Gastrocnemius medialis (tissue), 4 donors: Measurements from ENCODE around the gene METAP1D. TPM values are rescaled to one million over a fixed set of nuclear protein-coding genes. Genes with fewer than 3 reads are reported as not detected.

ENCODE experiments used
- ATAC-seq, 2 donors: fragments of 150-250 bp; one replicate each; pipeline ENCODE4 v1.9.1; 2016
- DNase-seq, 2 donors: peaks; one replicate each; pipeline ENCODE4 v3.0.0-alpha.2; 2019
- H3K27ac ChIP-seq, 4 donors: fragments of 200-600 bp; sonication (generic); 1 replicate in 1 of 4; 2 replicates in 3 of 4; pipeline ENCODE4 v1.5.1; 2016 to 2018; ENCODE audit warnings: mild to moderate bottlenecking in 2 of 4, moderate library complexity in 1 of 4
- H3K27me3 ChIP-seq, 3 donors: fragments of 200-600 bp; sonication (generic) in 2 of 3; 1 replicate in 1 of 3; 2 replicates in 2 of 3; pipeline versions ENCODE4 v1.5.1 to v1.6.0; 2016 to 2019; ENCODE audit warnings: mild to moderate bottlenecking in 1 of 3, moderate library complexity in 1 of 3
- H3K36me3 ChIP-seq, 2 donors: fragments of 200-600 bp; sonication (generic) in 1 of 2; one replicate each; pipeline ENCODE4 v1.5.1; 2017 to 2018
- H3K4me1 ChIP-seq, 2 donors: fragments of 200-600 bp; sonication (generic) in 1 of 2; one replicate each; pipeline ENCODE4 v1.5.1; 2016 to 2017; ENCODE audit warnings: mild to moderate bottlenecking in 2 of 2
- H3K4me3 ChIP-seq, 4 donors: fragments of 200-600 bp; sonication (generic) in 3 of 4; 1 replicate in 1 of 4; 2 replicates in 3 of 4; pipeline ENCODE4 v1.5.1; 2016 to 2019; ENCODE audit warnings: mild to moderate bottlenecking in 2 of 4
- H3K9me3 ChIP-seq, 3 donors: fragments of 200-600 bp; sonication (generic) in 2 of 3; 1 replicate in 1 of 3; 2 replicates in 2 of 3; pipeline ENCODE4 v1.5.1; 2016 to 2019
- POLR2A ChIP-seq, 2 donors: fragments of 450-650 bp; IDR thresholded peaks; one replicate each; pipeline ENCODE4 v1.6.1; 2017; ENCODE audit warnings: antibody characterized with exemption in 2 of 2, mild to moderate bottlenecking in 2 of 2, moderate library complexity in 2 of 2
- in situ Hi-C, 4 donors: fragments of 200-750 bp; cut with MboI; loops; one replicate each; pipeline versions ENCODE4 v1.15.0 to v1.8.0; 2017; ENCODE audit warnings: low sequenced_read_pairs in 4 of 4
- intact Hi-C: fragments of 100-400 bp; cut with DNase I; formaldehyde crosslinking; loops from one replicate; pipeline ENCODE4 v1.15.1; 2023; ENCODE audit warnings: low total_unique reads
- total RNA-seq, 4 donors: library from RNA; depleted of rRNA; stranded (reverse); fragments of >200 nt; gene quantifications; one replicate each; pipeline versions ENCODE4 v1.1.0 to v1.2.3, GENCODE V29; 2016
- TF ChIP-seq, protein P1 (sequence below), 5 experiments: fragments of 450-650 bp in 3 of 5; fragments of 200-600 bp in 2 of 5; sonication (generic) in 2 of 5; IDR thresholded peaks in 4 of 5; conservative IDR thresholded peaks in 1 of 5; 1 replicate in 4 of 5; 2 replicates in 1 of 5; pipeline ENCODE4 v1.5.1; 2016 to 2019; ENCODE audit warnings: antibody characterized with exemption in 5 of 5, mild to moderate bottlenecking in 3 of 5, moderate library complexity in 3 of 5

Gene METAP1D
- total RNA-seq, 4 donors from 2014 or later = 4.3 to 14.3 (median 9.7) TPM

DNA sequence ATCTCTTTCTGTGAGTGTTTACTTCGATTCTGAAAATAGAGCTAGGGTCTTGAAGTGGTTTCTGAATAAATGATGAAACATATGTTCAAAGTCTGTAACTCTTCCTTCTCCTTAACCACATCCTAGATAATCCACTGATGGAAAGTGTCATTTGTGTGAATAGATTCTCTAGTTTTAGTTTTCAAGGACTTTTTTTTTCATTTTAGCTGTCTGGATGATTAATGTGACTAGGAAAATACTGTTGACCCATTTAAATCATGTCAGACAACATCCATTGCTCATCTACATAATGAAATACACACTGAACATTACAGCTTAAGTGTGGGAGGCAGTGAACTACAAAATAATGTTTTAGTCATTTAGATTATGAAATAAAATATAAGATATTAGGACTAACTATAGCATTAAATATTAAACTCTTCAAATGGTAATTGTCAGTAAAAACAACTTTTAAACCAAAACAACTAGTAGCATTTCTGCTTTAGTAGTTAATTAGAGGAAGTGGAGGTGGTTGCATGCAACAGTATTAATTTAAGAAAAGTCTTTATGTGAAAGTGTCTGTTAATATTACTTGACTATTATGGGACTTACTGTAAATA lies 46.4 kb downstream of the METAP1D start:
- Histone ChIP-seq H3K4me3 (no peak overlapping the region), H3K36me3 (no peaks in the 10 kb centered on the region), H3K27me3 (no peaks in the 10 kb centered on the region), H3K27ac (no peak overlapping the region), H3K9me3 (no peaks in the 10 kb centered on the region), H3K4me1 (no peaks in the 10 kb centered on the region)
- no peak for TF ChIP-seq POLR2A (IDR thresholded peaks at IDR 0.05)
- TF ChIP-seq, protein P1, sequence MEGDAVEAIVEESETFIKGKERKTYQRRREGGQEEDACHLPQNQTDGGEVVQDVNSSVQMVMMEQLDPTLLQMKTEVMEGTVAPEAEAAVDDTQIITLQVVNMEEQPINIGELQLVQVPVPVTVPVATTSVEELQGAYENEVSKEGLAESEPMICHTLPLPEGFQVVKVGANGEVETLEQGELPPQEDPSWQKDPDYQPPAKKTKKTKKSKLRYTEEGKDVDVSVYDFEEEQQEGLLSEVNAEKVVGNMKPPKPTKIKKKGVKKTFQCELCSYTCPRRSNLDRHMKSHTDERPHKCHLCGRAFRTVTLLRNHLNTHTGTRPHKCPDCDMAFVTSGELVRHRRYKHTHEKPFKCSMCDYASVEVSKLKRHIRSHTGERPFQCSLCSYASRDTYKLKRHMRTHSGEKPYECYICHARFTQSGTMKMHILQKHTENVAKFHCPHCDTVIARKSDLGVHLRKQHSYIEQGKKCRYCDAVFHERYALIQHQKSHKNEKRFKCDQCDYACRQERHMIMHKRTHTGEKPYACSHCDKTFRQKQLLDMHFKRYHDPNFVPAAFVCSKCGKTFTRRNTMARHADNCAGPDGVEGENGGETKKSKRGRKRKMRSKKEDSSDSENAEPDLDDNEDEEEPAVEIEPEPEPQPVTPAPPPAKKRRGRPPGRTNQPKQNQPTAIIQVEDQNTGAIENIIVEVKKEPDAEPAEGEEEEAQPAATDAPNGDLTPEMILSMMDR (IDR thresholded peaks at IDR 0.05 in 4 of 5, conservative IDR thresholded peaks at IDR 0.05 in 1 of 5) = no peak
- intact Hi-C loops (no loop called here), in situ Hi-C loops (no loop called here)
- DNase-seq (no peak), ATAC-seq (no peak)

DNA sequence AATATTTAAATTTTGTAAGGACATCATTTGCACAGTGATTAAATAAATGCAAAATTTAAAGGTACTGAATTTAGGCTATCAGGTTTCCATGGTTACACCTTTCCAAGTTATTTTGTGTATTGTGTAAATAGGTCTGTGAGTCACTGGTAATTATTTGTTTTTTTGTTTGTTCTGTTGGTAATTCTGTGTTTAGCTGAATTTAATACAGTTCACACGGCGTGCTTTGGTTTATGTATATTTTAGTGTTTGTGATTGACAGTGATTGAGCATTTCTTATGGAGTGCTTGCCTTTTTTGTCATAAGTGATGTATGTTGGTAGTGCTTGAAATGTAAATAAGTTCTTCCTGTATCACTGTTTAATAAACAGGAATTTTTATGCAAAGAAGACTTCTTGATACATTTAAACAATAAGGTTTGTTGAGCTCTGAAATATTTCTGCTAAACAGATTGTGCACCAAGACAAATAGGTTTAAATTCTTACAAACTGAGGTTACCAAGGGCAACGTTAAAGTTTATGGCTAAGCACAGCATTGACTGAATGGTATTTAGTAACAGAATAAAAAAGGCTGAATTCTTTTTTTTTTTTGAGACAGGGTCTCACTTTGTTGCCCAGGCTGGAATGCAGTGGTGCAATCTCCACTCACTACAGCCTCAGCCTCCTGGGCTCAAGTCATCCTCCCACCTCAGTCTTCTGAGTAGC lies 47.3 kb downstream of the METAP1D start:
- H3K27ac ChIP-seq = no peak overlapping the region
- no peak for TF ChIP-seq POLR2A (IDR thresholded peaks at IDR 0.05)
- TF ChIP-seq, protein P1 (IDR thresholded peaks at IDR 0.05 in 4 of 5, conservative IDR thresholded peaks at IDR 0.05 in 1 of 5) = no peak
- no peaks in the 10 kb centered on the region for H3K4me1 ChIP-seq
- DNase-seq (no peak), ATAC-seq (no peak)
- H3K27me3 ChIP-seq = no peaks in the 10 kb centered on the region
- H3K9me3 ChIP-seq = no peaks in the 10 kb centered on the region
- no peak overlapping the region for H3K4me3 ChIP-seq
- no peaks in the 10 kb centered on the region for H3K36me3 ChIP-seq
- intact Hi-C loops = no loop called here
- in situ Hi-C loops = no loop called here

DNA sequence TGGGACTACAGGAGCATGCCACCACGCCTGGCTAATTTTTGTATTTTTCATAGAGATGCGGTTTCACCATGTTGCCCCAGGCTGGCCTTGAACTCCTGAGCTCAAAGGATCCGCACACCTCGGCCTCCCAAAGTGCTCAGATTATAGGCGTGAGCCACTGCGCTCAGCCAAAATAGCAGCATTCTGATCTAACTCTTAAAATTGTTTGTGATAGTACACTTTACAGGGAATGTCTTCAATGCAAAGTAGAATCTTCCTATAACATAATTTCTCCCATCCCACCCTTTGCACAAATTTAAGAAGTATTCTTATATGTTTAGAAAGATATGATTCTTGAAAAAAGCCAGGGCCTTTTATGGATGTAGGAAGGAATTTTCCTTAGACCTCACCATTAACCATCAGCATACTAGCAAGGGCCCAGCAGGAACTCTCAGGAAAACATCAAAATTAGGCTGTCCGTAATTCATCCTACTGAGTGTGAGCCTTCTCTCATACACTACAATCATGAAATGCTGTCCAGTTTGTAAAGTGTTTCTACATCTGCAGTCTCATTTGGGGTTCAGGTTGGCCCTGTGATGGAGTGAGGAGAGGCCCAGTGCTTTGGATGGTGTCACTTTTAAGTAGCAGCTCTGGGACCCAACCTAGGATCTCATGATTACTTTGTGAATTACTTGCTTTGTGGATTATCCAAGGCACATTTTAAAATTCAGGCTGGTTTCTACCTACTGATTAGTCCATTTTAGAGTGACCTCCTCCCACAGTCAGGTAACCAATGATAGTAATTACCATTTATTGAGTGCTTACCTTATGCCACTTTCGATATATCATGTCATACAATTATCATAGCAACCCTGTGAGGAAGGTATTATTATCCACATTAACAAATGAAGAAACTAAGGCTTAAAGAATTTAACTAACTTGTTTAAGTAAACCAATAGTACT lies 48.1 kb downstream of the METAP1D start:
- ATAC-seq = no peak
- intact Hi-C loops = no loop called here
- H3K9me3 ChIP-seq = no peaks in the 10 kb centered on the region

More for the DNA sequence above, 48.1 kb downstream of the METAP1D start:
- Histone ChIP-seq H3K27ac (no peak overlapping the region), H3K4me1 (no peaks in the 10 kb centered on the region), H3K36me3 (no peaks in the 10 kb centered on the region), H3K4me3 (no peak overlapping the region), H3K27me3 (no peaks in the 10 kb centered on the region)
- DNase-seq = no peak
- in situ Hi-C loops = no loop called here
- TF ChIP-seq, protein P1 (IDR thresholded peaks at IDR 0.05 in 4 of 5, conservative IDR thresholded peaks at IDR 0.05 in 1 of 5) = no peak
- no peak for TF ChIP-seq POLR2A (IDR thresholded peaks at IDR 0.05)
